ENCODE results near the gene TNKS1BP1. TPM values are rescaled to one million over a fixed set of nuclear protein-coding genes. Genes with fewer than 3 reads are reported as not detected.
A peak's percentile ranks its signal among the peaks of the same experiment; 100 is the strongest.

Gene TNKS1BP1
- total RNA-seq, 1 donor from 2014 or later, result 189 TPM

GRCh38 chr11:57279116-57279515, 45.6 kb downstream of the TNKS1BP1 start:
- ATAC-seq (no peak), DNase-seq (no peak)
- H3K36me3 ChIP-seq, result no peaks in the 10 kb centered on the region

GRCh38 chr11:57278721-57279095, 46.0 kb downstream of the TNKS1BP1 start:
- peaks cover 27% of the 10 kb centered on the region for H3K4me1 ChIP-seq
- H3K9me3 ChIP-seq, result no peaks in the 10 kb centered on the region
- peak overlapping the region; percentile 79 for H3K27ac ChIP-seq
- no peak for ATAC-seq
- H3K4me3 ChIP-seq, result no peak overlapping the region
- no peak for DNase-seq
- no peaks in the 10 kb centered on the region for H3K36me3 ChIP-seq
- H3K27me3 ChIP-seq, result no peaks in the 10 kb centered on the region
- intact Hi-C loops (cut with DNase I), result no loop called here
- TF ChIP-seq CTCF (IDR thresholded peaks at IDR 0.05), result no peak

More at GRCh38 chr11:57279116-57279515, 45.6 kb downstream of the TNKS1BP1 start:
- Histone ChIP-seq H3K4me3 (no peak overlapping the region), H3K9me3 (no peaks in the 10 kb centered on the region), H3K27me3 (no peaks in the 10 kb centered on the region), H3K4me1 (peaks cover 27% of the 10 kb centered on the region), H3K27ac (no peak overlapping the region)
- intact Hi-C loops (cut with DNase I), result no loop called here
- no peak for TF ChIP-seq CTCF (IDR thresholded peaks at IDR 0.05)

GRCh38 chr11:57277845-57278720, 46.7 kb downstream of the TNKS1BP1 start:
- Histone ChIP-seq H3K27me3 (no peaks in the 10 kb centered on the region), H3K4me1 (peaks cover 27% of the 10 kb centered on the region), H3K4me3 (no peak overlapping the region), H3K27ac (peak overlapping the region; percentile 79), H3K36me3 (no peaks in the 10 kb centered on the region), H3K9me3 (no peaks in the 10 kb centered on the region)
- peak; percentile 75 for DNase-seq
- intact Hi-C loops (cut with DNase I), result no loop called here
- TF ChIP-seq CTCF (IDR thresholded peaks at IDR 0.05), result peak; percentile 80
- ATAC-seq, result peak; percentile 85

GRCh38 chr11:57276971-57277675, 47.6 kb downstream of the TNKS1BP1 start:
- Histone ChIP-seq H3K27ac (peak overlapping the region; percentile 79), H3K4me3 (no peak overlapping the region), H3K27me3 (no peaks in the 10 kb centered on the region), H3K36me3 (no peaks in the 10 kb centered on the region), H3K4me1 (peaks cover 27% of the 10 kb centered on the region), H3K9me3 (no peaks in the 10 kb centered on the region)
- ATAC-seq (peak; percentile 17), DNase-seq (no peak)
- intact Hi-C loops (cut with DNase I), result no loop called here
- no peak for TF ChIP-seq CTCF (IDR thresholded peaks at IDR 0.05)

GRCh38 chr11:57276169-57276970, 48.4 kb downstream of the TNKS1BP1 start:
- no peak for TF ChIP-seq CTCF (IDR thresholded peaks at IDR 0.05)
- DNase-seq (no peak), ATAC-seq (no peak)
- Histone ChIP-seq H3K27ac (peak overlapping the region; percentile 79), H3K27me3 (no peaks in the 10 kb centered on the region), H3K4me1 (peaks cover 27% of the 10 kb centered on the region), H3K36me3 (no peaks in the 10 kb centered on the region), H3K4me3 (no peak overlapping the region), H3K9me3 (no peaks in the 10 kb centered on the region)
- intact Hi-C loops (cut with DNase I), result no loop called here

Measured in upper lobe of right lung (tissue), 1 donor.